DOHH2 (cell line): ENCODE measurements around the gene CNGB1.

ENCODE experiments used
- EZH2phosphoT487 ChIP-seq: fragments of 200-600 bp; sonication (generic); IDR thresholded peaks from 2 replicates; pipeline ENCODE4 v1.6.1; 2017; ENCODE audit warnings: borderline replicate concordance, mild to moderate bottlenecking, antibody characterized with exemption, low read length, moderate library complexity, mixed read lengths
- TF ChIP-seq, protein P1 (sequence below): fragments of 200-600 bp; sonication (generic); IDR thresholded peaks from one replicate; pipeline ENCODE4 v1.5.1; 2014; ENCODE audit warnings: antibody characterized with exemption, mild to moderate bottlenecking, low read depth, low read length; ENCODE audit not compliant: poor library complexity, severe bottlenecking

- TF ChIP-seq, protein P1, sequence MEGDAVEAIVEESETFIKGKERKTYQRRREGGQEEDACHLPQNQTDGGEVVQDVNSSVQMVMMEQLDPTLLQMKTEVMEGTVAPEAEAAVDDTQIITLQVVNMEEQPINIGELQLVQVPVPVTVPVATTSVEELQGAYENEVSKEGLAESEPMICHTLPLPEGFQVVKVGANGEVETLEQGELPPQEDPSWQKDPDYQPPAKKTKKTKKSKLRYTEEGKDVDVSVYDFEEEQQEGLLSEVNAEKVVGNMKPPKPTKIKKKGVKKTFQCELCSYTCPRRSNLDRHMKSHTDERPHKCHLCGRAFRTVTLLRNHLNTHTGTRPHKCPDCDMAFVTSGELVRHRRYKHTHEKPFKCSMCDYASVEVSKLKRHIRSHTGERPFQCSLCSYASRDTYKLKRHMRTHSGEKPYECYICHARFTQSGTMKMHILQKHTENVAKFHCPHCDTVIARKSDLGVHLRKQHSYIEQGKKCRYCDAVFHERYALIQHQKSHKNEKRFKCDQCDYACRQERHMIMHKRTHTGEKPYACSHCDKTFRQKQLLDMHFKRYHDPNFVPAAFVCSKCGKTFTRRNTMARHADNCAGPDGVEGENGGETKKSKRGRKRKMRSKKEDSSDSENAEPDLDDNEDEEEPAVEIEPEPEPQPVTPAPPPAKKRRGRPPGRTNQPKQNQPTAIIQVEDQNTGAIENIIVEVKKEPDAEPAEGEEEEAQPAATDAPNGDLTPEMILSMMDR: no peak
- no peak for TF ChIP-seq EZH2phosphoT487
Observed at GRCh38 chr16:57972306-57972705, 1.4 kb upstream of the CNGB1 start.
